ENCODE results near the gene ADCY7. TPM values are rescaled to one million over a fixed set of nuclear protein-coding genes. Genes with fewer than 3 reads are reported as not detected.

Gene ADCY7
- total RNA-seq, 1 experiment from 2014 or later = 5.9 TPM

GRCh38 chr16:50252082-50252611, 14.2 kb upstream of the ADCY7 start:
- TF ChIP-seq ZNF425 (CRISPR knock-in tag; conservative IDR thresholded peaks at IDR 0.05) (no peak), CREM (CRISPR knock-in tag; IDR thresholded peaks at IDR 0.05) (no peak), TCF7 (CRISPR knock-in tag; IDR thresholded peaks at IDR 0.05; ENCODE audit: low read depth) (no peak)
- ChIA-PET POLR2A (no interaction called here), CTCF (interaction anchor here (0.8 to 1.7 kb wide), 2 partner anchors 23 to 42 kb away, joined by 3 to 5 read pairs; no protein-coding TSS in a partner anchor)
- Mint-ChIP-seq H3K4me3 (no peak overlapping the region), H3K4me1 (peaks cover 26% of the 10 kb centered on the region), H3K9me3 (no peaks in the 10 kb centered on the region), H3K36me3 (no peaks in the 10 kb centered on the region), H3K27me3 (ENCODE audit: low read depth) (peaks cover 4% of the 10 kb centered on the region; the same call in 1 of the 2 replicates), H3K27ac (no peak overlapping the region; the same call in 1 of the 2 replicates)
- DNase-seq (ENCODE audit: low spot score) (no peak), ATAC-seq (no peak)

DNA sequence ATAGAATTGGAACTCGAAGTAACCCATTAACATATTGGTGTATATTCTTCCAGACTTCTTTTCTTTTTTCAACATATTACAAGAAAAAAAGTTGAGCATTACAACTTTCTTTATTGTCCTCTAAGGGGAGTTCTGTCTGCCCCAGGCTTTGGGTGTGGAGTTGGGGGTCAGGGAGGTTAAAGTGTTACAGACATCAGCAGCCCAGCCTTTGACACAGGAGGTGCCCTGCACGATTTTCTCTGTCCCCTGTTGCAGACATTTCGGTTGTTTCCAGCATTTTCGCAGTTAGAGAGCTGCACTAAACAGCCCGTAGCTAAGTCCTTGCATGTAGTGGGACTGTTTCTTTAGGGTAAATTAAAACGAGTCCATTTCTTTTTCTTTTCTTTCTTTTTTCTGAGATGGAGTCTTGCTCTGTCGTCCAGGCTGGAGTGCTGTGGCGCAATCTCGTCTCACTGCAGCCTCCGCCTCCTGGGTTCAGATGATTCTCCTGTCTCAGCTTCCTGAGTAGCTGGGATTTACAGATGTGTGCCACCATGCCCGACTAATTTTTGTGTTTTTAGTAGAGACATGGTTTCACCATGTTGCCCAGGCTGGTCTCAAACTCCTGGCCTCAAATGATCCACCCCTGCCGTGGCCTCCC, 13.4 kb upstream of the ADCY7 start:
- TF ChIP-seq ZNF423 (CRISPR knock-in tag; IDR thresholded peaks at IDR 0.05) (no peak), USF1 (CRISPR knock-in tag; IDR thresholded peaks at IDR 0.05) (no peak), ELF4 (CRISPR knock-in tag; IDR thresholded peaks at IDR 0.05; ENCODE audit: low read depth) (no peak), ATF1 (CRISPR knock-in tag; IDR thresholded peaks at IDR 0.05) (no peak)
- TF ChIP-seq, protein P1, sequence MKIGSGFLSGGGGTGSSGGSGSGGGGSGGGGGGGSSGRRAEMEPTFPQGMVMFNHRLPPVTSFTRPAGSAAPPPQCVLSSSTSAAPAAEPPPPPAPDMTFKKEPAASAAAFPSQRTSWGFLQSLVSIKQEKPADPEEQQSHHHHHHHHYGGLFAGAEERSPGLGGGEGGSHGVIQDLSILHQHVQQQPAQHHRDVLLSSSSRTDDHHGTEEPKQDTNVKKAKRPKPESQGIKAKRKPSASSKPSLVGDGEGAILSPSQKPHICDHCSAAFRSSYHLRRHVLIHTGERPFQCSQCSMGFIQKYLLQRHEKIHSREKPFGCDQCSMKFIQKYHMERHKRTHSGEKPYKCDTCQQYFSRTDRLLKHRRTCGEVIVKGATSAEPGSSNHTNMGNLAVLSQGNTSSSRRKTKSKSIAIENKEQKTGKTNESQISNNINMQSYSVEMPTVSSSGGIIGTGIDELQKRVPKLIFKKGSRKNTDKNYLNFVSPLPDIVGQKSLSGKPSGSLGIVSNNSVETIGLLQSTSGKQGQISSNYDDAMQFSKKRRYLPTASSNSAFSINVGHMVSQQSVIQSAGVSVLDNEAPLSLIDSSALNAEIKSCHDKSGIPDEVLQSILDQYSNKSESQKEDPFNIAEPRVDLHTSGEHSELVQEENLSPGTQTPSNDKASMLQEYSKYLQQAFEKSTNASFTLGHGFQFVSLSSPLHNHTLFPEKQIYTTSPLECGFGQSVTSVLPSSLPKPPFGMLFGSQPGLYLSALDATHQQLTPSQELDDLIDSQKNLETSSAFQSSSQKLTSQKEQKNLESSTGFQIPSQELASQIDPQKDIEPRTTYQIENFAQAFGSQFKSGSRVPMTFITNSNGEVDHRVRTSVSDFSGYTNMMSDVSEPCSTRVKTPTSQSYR (CRISPR knock-in tag; IDR thresholded peaks at IDR 0.05) = no peak
- TF ChIP-seq, protein P2, sequence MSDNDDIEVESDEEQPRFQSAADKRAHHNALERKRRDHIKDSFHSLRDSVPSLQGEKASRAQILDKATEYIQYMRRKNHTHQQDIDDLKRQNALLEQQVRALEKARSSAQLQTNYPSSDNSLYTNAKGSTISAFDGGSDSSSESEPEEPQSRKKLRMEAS (CRISPR knock-in tag; IDR thresholded peaks at IDR 0.05) = no peak
- ATAC-seq = no peak
- Mint-ChIP-seq H3K4me1 (peaks cover 21% of the 10 kb centered on the region), H3K9me3 (no peaks in the 10 kb centered on the region), H3K27ac (no peak overlapping the region), H3K27me3 (ENCODE audit: low read depth) (no peaks in the 10 kb centered on the region), H3K4me3 (no peak overlapping the region), H3K36me3 (no peaks in the 10 kb centered on the region)
- POLR2A ChIA-PET = no interaction called here
- DNase-seq (ENCODE audit: low spot score) = no peak
- CTCF ChIA-PET = interaction anchor here (1.7 kb wide), 1 partner anchor 22 kb away, joined by 5 read pairs; no protein-coding TSS in a partner anchor

DNA sequence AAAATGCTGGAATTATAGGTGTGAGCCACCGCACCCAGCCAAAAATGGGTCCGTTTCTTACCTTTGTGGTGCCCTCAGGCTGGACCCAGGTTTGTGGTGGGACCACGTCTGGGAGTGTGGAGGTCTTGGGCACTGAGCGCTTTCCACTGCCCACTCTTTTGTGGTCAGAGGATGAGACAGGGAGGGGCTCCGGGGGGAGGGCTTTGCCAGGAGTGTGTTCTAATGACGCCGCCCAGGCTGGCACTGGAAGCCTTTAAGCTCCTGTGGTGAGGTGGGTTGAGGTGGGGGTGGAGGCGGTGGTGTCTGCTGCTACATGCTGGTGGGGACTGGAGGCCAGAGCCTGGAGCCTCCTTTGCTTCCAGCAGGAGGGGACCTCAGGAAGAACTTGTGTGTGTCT, 12.8 kb upstream of the ADCY7 start:
- no peaks in the 10 kb centered on the region for H3K36me3 Mint-ChIP-seq
- H3K4me3 Mint-ChIP-seq = no peak overlapping the region
- TF ChIP-seq NFE2L1 (CRISPR knock-in tag; IDR thresholded peaks at IDR 0.05) = no peak
- no peak for TF ChIP-seq ESRRA (CRISPR knock-in tag; IDR thresholded peaks at IDR 0.05; ENCODE audit: borderline replicate concordance)
- TF ChIP-seq IRF1 (CRISPR knock-in tag; IDR thresholded peaks at IDR 0.05) = no peak
- TF ChIP-seq TEAD4 (CRISPR knock-in tag; IDR thresholded peaks at IDR 0.05) = no peak
- no peak for TF ChIP-seq PRRX2 (CRISPR knock-in tag; IDR thresholded peaks at IDR 0.05)
- no peak for TF ChIP-seq ZBTB21 (CRISPR knock-in tag; IDR thresholded peaks at IDR 0.05; ENCODE audit: borderline replicate concordance)
- TF ChIP-seq ZNF317 (CRISPR knock-in tag; IDR thresholded peaks at IDR 0.05; ENCODE audit: borderline replicate concordance, low read depth) = no peak
- TF ChIP-seq, protein P3, sequence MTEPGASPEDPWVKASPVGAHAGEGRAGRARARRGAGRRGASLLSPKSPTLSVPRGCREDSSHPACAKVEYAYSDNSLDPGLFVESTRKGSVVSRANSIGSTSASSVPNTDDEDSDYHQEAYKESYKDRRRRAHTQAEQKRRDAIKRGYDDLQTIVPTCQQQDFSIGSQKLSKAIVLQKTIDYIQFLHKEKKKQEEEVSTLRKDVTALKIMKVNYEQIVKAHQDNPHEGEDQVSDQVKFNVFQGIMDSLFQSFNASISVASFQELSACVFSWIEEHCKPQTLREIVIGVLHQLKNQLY (CRISPR knock-in tag; IDR thresholded peaks at IDR 0.05) = no peak
- TF ChIP-seq, protein P4, sequence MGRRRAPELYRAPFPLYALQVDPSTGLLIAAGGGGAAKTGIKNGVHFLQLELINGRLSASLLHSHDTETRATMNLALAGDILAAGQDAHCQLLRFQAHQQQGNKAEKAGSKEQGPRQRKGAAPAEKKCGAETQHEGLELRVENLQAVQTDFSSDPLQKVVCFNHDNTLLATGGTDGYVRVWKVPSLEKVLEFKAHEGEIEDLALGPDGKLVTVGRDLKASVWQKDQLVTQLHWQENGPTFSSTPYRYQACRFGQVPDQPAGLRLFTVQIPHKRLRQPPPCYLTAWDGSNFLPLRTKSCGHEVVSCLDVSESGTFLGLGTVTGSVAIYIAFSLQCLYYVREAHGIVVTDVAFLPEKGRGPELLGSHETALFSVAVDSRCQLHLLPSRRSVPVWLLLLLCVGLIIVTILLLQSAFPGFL (CRISPR knock-in tag; IDR thresholded peaks at IDR 0.05; ENCODE audit: borderline replicate concordance) = no peak
- no peak for TF ChIP-seq ZNF138 (CRISPR knock-in tag; conservative IDR thresholded peaks at IDR 0.05)
- TF ChIP-seq ATF3 (CRISPR knock-in tag; conservative IDR thresholded peaks at IDR 0.05) = no peak
- no peak for TF ChIP-seq RELA (CRISPR knock-in tag; IDR thresholded peaks at IDR 0.05; ENCODE audit: borderline replicate concordance)
- no peak for TF ChIP-seq FOXK1 (CRISPR knock-in tag; IDR thresholded peaks at IDR 0.05)
- POLR2A ChIA-PET = no interaction called here
- ATAC-seq = no peak; the same call in 1 of the 2 replicates
- H3K27me3 Mint-ChIP-seq (ENCODE audit: low read depth) = no peaks in the 10 kb centered on the region
- no peak for DNase-seq (ENCODE audit: low spot score)
- H3K9me3 Mint-ChIP-seq = no peaks in the 10 kb centered on the region
- peaks cover 16% of the 10 kb centered on the region for H3K4me1 Mint-ChIP-seq
- CTCF ChIA-PET = interaction anchor here (1.0 to 1.5 kb wide), 2 partner anchors 40 to 74 kb away, joined by 3 to 4 read pairs; no protein-coding TSS in a partner anchor
- no peak overlapping the region for H3K27ac Mint-ChIP-seq

Data from WTC11 (cell line).